Psoas muscle (tissue), 8 donors: ENCODE measurements around the gene MBD3L4. TPM values are rescaled to one million over a fixed set of nuclear protein-coding genes. Genes with fewer than 3 reads are reported as not detected.
"Not testable (repeated sequence)": the region's sequence is repeated elsewhere in the genome, so short reads cannot be mapped to it uniquely, and the experiment has no call there.

Experiments
- ATAC-seq, 4 donors: fragments of 200-7000 bp; cut with Tn5 transposase; one replicate each; pipeline ENCODE4 v1.9.1; 2020; ENCODE audit warnings: moderate library complexity in 3 of 4, mild to moderate bottlenecking in 2 of 4
- DNase-seq, 2 donors: peaks; one replicate each; pipeline ENCODE4 v3.0.0-alpha.2; 2020
- H3K27ac ChIP-seq: fragments of 200-600 bp; one replicate; pipeline ENCODE4 v1.8.0; 2022
- H3K27me3 ChIP-seq, 3 donors: fragments of 200-600 bp in 1 of 3; one replicate each; pipeline versions ENCODE4 v1.6.1 to v1.8.0; 2013 to 2022; ENCODE audit warnings: low read length in 2 of 3, mild to moderate bottlenecking in 2 of 3, moderate library complexity in 1 of 3; ENCODE audit not compliant: insufficient read depth in 3 of 3
- H3K36me3 ChIP-seq, 2 donors: fragments of 200-600 bp in 1 of 2; one replicate each; pipeline versions ENCODE4 v1.6.1 to v1.8.0; 2013 to 2022; ENCODE audit warnings: low read depth in 1 of 2, mild to moderate bottlenecking in 1 of 2, moderate library complexity in 1 of 2; ENCODE audit not compliant: insufficient read depth in 1 of 2
- H3K4me1 ChIP-seq: fragments of 200-600 bp; one replicate; pipeline ENCODE4 v1.8.0; 2022
- H3K4me3 ChIP-seq: fragments of 200-600 bp; one replicate; pipeline ENCODE4 v1.8.0; 2022; ENCODE audit warnings: mild to moderate bottlenecking
- H3K9me3 ChIP-seq: fragments of 200-600 bp; one replicate; pipeline ENCODE4 v1.8.0; 2022
- CTCF ChIP-seq: fragments of 200-600 bp; IDR thresholded peaks from one replicate; pipeline ENCODE4 v1.8.0; 2022; ENCODE audit warnings: antibody characterized with exemption
- WGBS, 3 donors: extraction: QIAGEN DNeasy Blood & Tissue Kit; methylation state at CpG; one replicate each; pipeline versions ENCODE4 v1.1.6 to v1.1.7; 2013; 5-methylcytosine and 5-hydroxymethylcytosine counted together
- intact Hi-C, 2 donors: fragments of 100-400 bp; cut with DNase I; formaldehyde crosslinking; loops; one replicate each; pipeline versions ENCODE4 v1.11.0 to v1.14.2; 2022
- polyA plus RNA-seq, 3 donors: library from polyadenylated mRNA; stranded (reverse); fragments of 200-250 nt; gene quantifications; one replicate each; pipeline ENCODE4 v1.2.3, GENCODE V29; 2013
- total RNA-seq, 4 donors: library from RNA; stranded (reverse); fragmentation: NEBNext Ultra II Directional in 2 of 4; extraction: Animal tissue kit (Norgen Biotek cat#: 25700) in 2 of 4; gene quantifications; one replicate each; pipeline versions ENCODE4 v1.2.1 to v1.2.4, GENCODE V29; 2021 to 2023
- donor health status: healthy with polysubstance abuse.
- donor health status: DM: no; HTN: no; CAD: no; lungs with moderate emphysema.
- donor health status: Bipolar disorder and iron deficiency.
- donor health status: healthy.
- donor health status: DM: yes; HTN: yes; CAD: no.
- donor health status: DM: no; HTN: no; CAD: no.
- donor health status: DM: no; HTN: no; CAD: no.
- donor health status: DM: yes; HTN: yes; CAD: no.

MBD3L4 gene
- total and polyA plus RNA-seq, 7 donors, result not detected

GRCh38 chr19:7068599-7068998 lies 28.6 kb upstream of the MBD3L4 start:
- no peak for ATAC-seq
- Histone ChIP-seq H3K4me1 (peaks cover 7% of the 10 kb centered on the region), H3K27me3 (peaks cover 0 to 1% (median 0%) of the 10 kb centered on the region in 3 donors), H3K27ac (no peak overlapping the region), H3K36me3 (peaks cover 10 to 32% of the 10 kb centered on the region in 2 donors), H3K9me3 (no peaks in the 10 kb centered on the region), H3K4me3 (peak overlapping the region; percentile 100)
- intact Hi-C loops, result loop anchor here in 1 of 2 donors (10.0 kb wide), 1 partner anchor 1766 kb away; the partner anchor contains the start of genes MBD3L1 and ZNF558
- 82 to 90% (median 84%) methylated on average over 6 of the region's 6 CpGs for WGBS, 3 donors
- no peak for DNase-seq
- no peak for TF ChIP-seq CTCF

GRCh38 chr19:7067716-7068115 lies 27.7 kb upstream of the MBD3L4 start:
- Histone ChIP-seq H3K27me3 (peaks cover 0 to 1% (median 0%) of the 10 kb centered on the region in 3 donors), H3K9me3 (no peaks in the 10 kb centered on the region), H3K27ac (no peak overlapping the region), H3K36me3 (peaks cover 9 to 24% of the 10 kb centered on the region in 2 donors), H3K4me1 (peaks cover 7% of the 10 kb centered on the region), H3K4me3 (no peak overlapping the region)
- WGBS, 3 donors, result 73 to 79% (median 76%) methylated on average over 2 of the region's 2 CpGs
- no peak for ATAC-seq
- intact Hi-C loops, result loop anchor here in 1 of 2 donors (10.0 kb wide), 1 partner anchor 1767 kb away; the partner anchor contains the start of genes MBD3L1 and ZNF558
- no peak for DNase-seq
- TF ChIP-seq CTCF, result no peak

GRCh38 chr19:7067122-7067521 lies 27.1 kb upstream of the MBD3L4 start:
- H3K27ac ChIP-seq, H3K27me3 ChIP-seq, H3K9me3 ChIP-seq, H3K4me1 ChIP-seq, ATAC-seq, H3K4me3 ChIP-seq, DNase-seq: not testable (repeated sequence)
- intact Hi-C loops, result loop anchor here in 1 of 2 donors (10.0 kb wide), 1 partner anchor 1768 kb away; the partner anchor contains the start of genes MBD3L1 and ZNF558
- H3K36me3 ChIP-seq, result peaks cover 5 to 18% of the 10 kb centered on the region in 2 donors
- 34 to 43% (median 42%) methylated on average over 13 of the region's 13 CpGs for WGBS, 3 donors

- Histone ChIP-seq H3K4me3 (no peak overlapping the region), H3K4me1 (no peaks in the 10 kb centered on the region), H3K36me3 (no peaks in the 10 kb centered on the region), H3K9me3 (no peaks in the 10 kb centered on the region), H3K27me3 (peaks cover 0 to 1% (median 0%) of the 10 kb centered on the region in 3 donors), H3K27ac (no peak overlapping the region)
- ATAC-seq (no peak), DNase-seq (no peak)
- WGBS, 3 donors, result 86 to 90% (median 86%) methylated on average over 9 of the region's 9 CpGs
- intact Hi-C loops, result loop anchor here in 1 of 2 donors (10.0 kb wide), 1 partner anchor 1771 kb away; the partner anchor contains the start of genes MBD3L1 and ZNF558
- no peak for TF ChIP-seq CTCF
Measured at GRCh38 chr19:7063764-7064418, 23.9 kb upstream of the MBD3L4 start.

GRCh38 chr19:7063339-7063738 lies 23.4 kb upstream of the MBD3L4 start:
- Histone ChIP-seq H3K4me1 (no peaks in the 10 kb centered on the region), H3K27me3 (peaks cover 0 to 1% (median 0%) of the 10 kb centered on the region in 3 donors), H3K4me3 (no peak overlapping the region), H3K9me3 (no peaks in the 10 kb centered on the region), H3K36me3 (no peaks in the 10 kb centered on the region), H3K27ac (no peak overlapping the region)
- no peak for TF ChIP-seq CTCF
- 64 to 72% (median 67%) methylated on average over 4 of the region's 4 CpGs for WGBS, 3 donors
- intact Hi-C loops, result loop anchor here in 1 of 2 donors (10.0 kb wide), 1 partner anchor 1771 kb away; the partner anchor contains the start of genes MBD3L1 and ZNF558
- DNase-seq (no peak), ATAC-seq (no peak)

- H3K9me3 ChIP-seq, H3K27me3 ChIP-seq, H3K4me3 ChIP-seq, H3K36me3 ChIP-seq, H3K27ac ChIP-seq, DNase-seq, H3K4me1 ChIP-seq, ATAC-seq: not testable (repeated sequence)
- 53 to 60% (median 54%) methylated on average over 1 of the region's 2 CpGs for WGBS, 3 donors
- intact Hi-C loops, result loop anchor here in 1 of 2 donors (10.0 kb wide), 1 partner anchor 1775 kb away; the partner anchor contains the start of genes MBD3L1 and ZNF558
Measured at GRCh38 chr19:7059977-7060376, 20.0 kb upstream of the MBD3L4 start.

- H3K4me1 ChIP-seq, H3K36me3 ChIP-seq, H3K27ac ChIP-seq, H3K27me3 ChIP-seq, ATAC-seq, H3K9me3 ChIP-seq, DNase-seq, H3K4me3 ChIP-seq, intact Hi-C loops: not testable (repeated sequence)
- WGBS, 3 donors, result no CpG with 5 or more reads among the region's 8 CpGs
Measured at GRCh38 chr19:7058576-7058975, 18.6 kb upstream of the MBD3L4 start, which contains the start of gene MBD3L3. Gene MBD3L3 (minus strand): TSS chr19:7058676. CDS start chr19:7058605, 71 bp downstream.
